HCT116 (cell line): ENCODE measurements around the gene TMCC1.
"Not testable (repeated sequence)": the region's sequence is repeated elsewhere in the genome, so short reads cannot be mapped to it uniquely, and the experiment has no call there.

ENCODE experiments used
- EZH2phosphoT487 ChIP-seq: fragments of 200-600 bp; IDR thresholded peaks from 2 replicates; pipeline ENCODE4 v1.6.1; 2018; ENCODE audit warnings: antibody characterized with exemption, borderline replicate concordance
- POLR2A ChIP-seq: IDR thresholded peaks from 2 replicates; pipeline ENCODE4 v1.7.0; 2011; ENCODE audit warnings: borderline replicate concordance; ENCODE audit not compliant: insufficient read depth, insufficient read length; ENCODE audit errors: extremely low read depth
- POLR2AphosphoS5 ChIP-seq: IDR thresholded peaks from 2 replicates; pipeline ENCODE4 v1.6.1; 2011; ENCODE audit warnings: mild to moderate bottlenecking, low read depth, low read length, moderate library complexity
- SIN3A ChIP-seq: IDR thresholded peaks from 2 replicates; pipeline ENCODE4 v1.6.1; 2012; ENCODE audit warnings: low read depth
- ZNF274 ChIP-seq: fragments of 200-500 bp; sonication (Bioruptor generic); IDR thresholded peaks from 2 replicates; pipeline ENCODE4 v1.6.1; 2014; ENCODE audit warnings: mild to moderate bottlenecking, low read depth, low read length, inconsistent platforms
- TF ChIP-seq, protein P1 (sequence below), 3 experiments: fragments of 200-600 bp in 1 of 3; sonication (generic) in 1 of 3; IDR thresholded peaks in 2 of 3; conservative IDR thresholded peaks in 1 of 3; 2 replicates each; pipeline ENCODE4 v1.5.1; 2012 to 2017; ENCODE audit warnings: low read depth in 2 of 3, low read length in 2 of 3, antibody characterized with exemption in 1 of 3, borderline replicate concordance in 1 of 3, control low read depth in 1 of 3, mild to moderate bottlenecking in 1 of 3, mixed read lengths in 1 of 3, mixed run types in 1 of 3, moderate library complexity in 1 of 3; ENCODE audit not compliant: insufficient read depth in 1 of 3
- TF ChIP-seq, protein P2 (sequence below): IDR thresholded peaks from 2 replicates; pipeline ENCODE4 v1.6.1; 2012

DNA sequence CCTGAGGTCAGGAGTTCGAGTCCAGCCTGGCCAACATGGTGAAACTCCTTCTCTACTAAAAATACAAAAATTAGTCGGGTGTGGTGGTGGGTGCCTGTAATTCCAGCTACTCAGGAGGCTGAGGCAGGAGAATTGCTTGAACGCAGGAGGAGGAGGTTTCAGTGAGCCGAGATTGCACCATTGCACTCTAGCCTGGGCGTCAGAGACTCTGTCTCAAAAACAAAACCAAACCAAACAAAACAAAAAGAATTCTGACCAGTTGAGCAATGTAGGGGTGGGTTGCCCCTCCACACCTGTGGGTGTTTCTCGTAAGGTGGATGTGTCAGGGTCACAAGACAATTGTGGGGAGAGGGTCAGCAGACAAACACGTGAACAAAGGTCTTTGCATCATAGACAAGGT, 252.5 kb downstream of the TMCC1 start:
- TF ChIP-seq, protein P1, sequence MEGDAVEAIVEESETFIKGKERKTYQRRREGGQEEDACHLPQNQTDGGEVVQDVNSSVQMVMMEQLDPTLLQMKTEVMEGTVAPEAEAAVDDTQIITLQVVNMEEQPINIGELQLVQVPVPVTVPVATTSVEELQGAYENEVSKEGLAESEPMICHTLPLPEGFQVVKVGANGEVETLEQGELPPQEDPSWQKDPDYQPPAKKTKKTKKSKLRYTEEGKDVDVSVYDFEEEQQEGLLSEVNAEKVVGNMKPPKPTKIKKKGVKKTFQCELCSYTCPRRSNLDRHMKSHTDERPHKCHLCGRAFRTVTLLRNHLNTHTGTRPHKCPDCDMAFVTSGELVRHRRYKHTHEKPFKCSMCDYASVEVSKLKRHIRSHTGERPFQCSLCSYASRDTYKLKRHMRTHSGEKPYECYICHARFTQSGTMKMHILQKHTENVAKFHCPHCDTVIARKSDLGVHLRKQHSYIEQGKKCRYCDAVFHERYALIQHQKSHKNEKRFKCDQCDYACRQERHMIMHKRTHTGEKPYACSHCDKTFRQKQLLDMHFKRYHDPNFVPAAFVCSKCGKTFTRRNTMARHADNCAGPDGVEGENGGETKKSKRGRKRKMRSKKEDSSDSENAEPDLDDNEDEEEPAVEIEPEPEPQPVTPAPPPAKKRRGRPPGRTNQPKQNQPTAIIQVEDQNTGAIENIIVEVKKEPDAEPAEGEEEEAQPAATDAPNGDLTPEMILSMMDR (IDR thresholded peaks at IDR 0.05 in 2 of 3, conservative IDR thresholded peaks at IDR 0.05 in 1 of 3; ENCODE audit: borderline replicate concordance in 1 of 3, insufficient read depth in 1 of 3, low read depth in 2 of 3, low read length in 2 of 3): not testable (repeated sequence)
- not testable (repeated sequence) for TF ChIP-seq SIN3A, ZNF274, EZH2phosphoT487, POLR2AphosphoS5, POLR2A
- TF ChIP-seq, protein P2, sequence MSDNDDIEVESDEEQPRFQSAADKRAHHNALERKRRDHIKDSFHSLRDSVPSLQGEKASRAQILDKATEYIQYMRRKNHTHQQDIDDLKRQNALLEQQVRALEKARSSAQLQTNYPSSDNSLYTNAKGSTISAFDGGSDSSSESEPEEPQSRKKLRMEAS: not testable (repeated sequence)
